Endothelial cell of umbilical vein (primary cell): Measurements from ENCODE around the gene ATP2C2. TPM values are rescaled to one million over a fixed set of nuclear protein-coding genes. Genes with fewer than 3 reads are reported as not detected.

ENCODE experiments used
- BruUV-seq: library from RNA; stranded (reverse); fragments of 400-500 nt; replicated peaks from 2 replicates; lab custom pipeline; 2021; lab: Mats Ljungman, UMichigan
- CTCF ChIA-PET: fragments of 300-600, 350-600 bp; sonication (Branson Sonifier 250); formaldehyde crosslinking; loops from one replicate; lab custom pipeline; 2021; ENCODE audit warnings: antibody characterized with exemption, inconsistent platforms; lab: Charles Lee
- POLR2A ChIA-PET: fragments of 300-600, 350-600 bp; sonication (Branson Sonifier 250); formaldehyde crosslinking; loops from one replicate; lab custom pipeline; 2021; ENCODE audit warnings: antibody characterized with exemption, inconsistent platforms; lab: Charles Lee
- DNase-seq: peaks from one replicate; pipeline ENCODE4 v3.0.0-alpha.2; 2011; ENCODE audit warnings: low read depth, low spot score
- FAIRE-seq: peaks from 2 replicates; lab custom pipeline; 2011; peaks lifted over from hg19 to GRCh38; lab: Jason Lieb, UNC
- H2AFZ ChIP-seq: 2 replicates; pipeline ENCODE4 v1.6.0; 2012; ENCODE audit warnings: low read depth, low read length, control low read depth, inconsistent platforms
- H3K27ac ChIP-seq: 2 replicates; pipeline ENCODE4 v1.5.1; 2011; ENCODE audit warnings: low read depth, mild to moderate bottlenecking, control low read depth, low read length, moderate library complexity; ENCODE audit not compliant: insufficient read depth
- H3K27me3 ChIP-seq, 2 experiments: 2 replicates each; pipeline versions ENCODE4 v1.6.0 to v1.6.1; 2011; ENCODE audit warnings: low read length in 2 of 2, mixed read lengths in 1 of 2; ENCODE audit not compliant: control insufficient read depth in 2 of 2, insufficient read depth in 2 of 2
- H3K36me3 ChIP-seq, 2 experiments: 2 replicates in 1 of 2; 3 replicates in 1 of 2; pipeline ENCODE4 v1.5.1; 2011; ENCODE audit warnings: low read length in 2 of 2, mild to moderate bottlenecking in 1 of 2, moderate library complexity in 1 of 2; ENCODE audit not compliant: control insufficient read depth in 2 of 2, insufficient read depth in 2 of 2; ENCODE audit errors: extremely low read depth in 1 of 2
- H3K4me1 ChIP-seq: 3 replicates; pipeline ENCODE4 v1.5.1; 2011; ENCODE audit warnings: mild to moderate bottlenecking, low read length; ENCODE audit not compliant: control insufficient read depth, insufficient read depth; ENCODE audit errors: extremely low read depth
- H3K4me2 ChIP-seq: 2 replicates; pipeline ENCODE4 v1.6.1; 2011; ENCODE audit warnings: low read length, control low read depth, mixed read lengths; ENCODE audit not compliant: insufficient read depth
- H3K4me3 ChIP-seq, 3 experiments: fragments of 200-600 bp in 1 of 3; sonication (generic), shearing (Covaris generic) in 1 of 3; replicated peaks in 1 of 3; 2 replicates each; pipeline ENCODE4 v1.5.1; 2011 to 2016; ENCODE audit warnings: control low read depth in 3 of 3, low read length in 3 of 3, mild to moderate bottlenecking in 2 of 3, inconsistent platforms in 1 of 3, low read depth in 1 of 3, moderate library complexity in 1 of 3; ENCODE audit not compliant: insufficient read depth in 1 of 3
- H3K79me2 ChIP-seq: 2 replicates; pipeline ENCODE4 v1.6.0; 2012; ENCODE audit warnings: low read length, inconsistent platforms; ENCODE audit not compliant: control insufficient read depth, insufficient read depth
- H3K9ac ChIP-seq: replicated peaks from 2 replicates; pipeline ENCODE3; 2011; ENCODE audit warnings: low read length, control low read depth; ENCODE audit not compliant: insufficient read depth; ENCODE audit errors: extremely low read depth
- H3K9me1 ChIP-seq: replicated peaks from 3 replicates; pipeline ENCODE4 v1.6.0; 2011; ENCODE audit warnings: mild to moderate bottlenecking, low read length; ENCODE audit not compliant: control insufficient read depth, insufficient read depth; ENCODE audit errors: extremely low read depth
- H3K9me3 ChIP-seq: replicated peaks from 2 replicates; pipeline ENCODE4 v1.5.1; 2012; ENCODE audit warnings: low read length, inconsistent platforms; ENCODE audit not compliant: control insufficient read depth, insufficient read depth
- H4K20me1 ChIP-seq: replicated peaks from 2 replicates; pipeline ENCODE3; 2011; ENCODE audit warnings: mild to moderate bottlenecking, low read length; ENCODE audit not compliant: control insufficient read depth, insufficient read depth; ENCODE audit errors: extremely low read depth
- CTCF ChIP-seq, 2 donors: IDR thresholded peaks; 1 replicate in 1 of 2; 2 replicates in 1 of 2; pipeline ENCODE4 v1.5.1; 2011; ENCODE audit warnings: low read length in 2 of 2, mild to moderate bottlenecking in 2 of 2, moderate library complexity in 2 of 2, control low read depth in 1 of 2, inconsistent platforms in 1 of 2, low read depth in 1 of 2; ENCODE audit not compliant: insufficient read depth in 1 of 2; ENCODE audit errors: extremely low read depth in 1 of 2
- EZH2 ChIP-seq: IDR thresholded peaks from 2 replicates; pipeline ENCODE4 v1.6.1; 2012; ENCODE audit warnings: borderline replicate concordance, low read depth, mild to moderate bottlenecking, moderate library complexity, low read length, inconsistent platforms; ENCODE audit not compliant: severe bottlenecking
- FOS ChIP-seq: IDR thresholded peaks from 2 replicates; pipeline ENCODE4 v1.6.1; 2011; ENCODE audit warnings: mild to moderate bottlenecking, low read length, moderate library complexity, borderline replicate concordance; ENCODE audit not compliant: insufficient read depth
- GATA2 ChIP-seq: IDR thresholded peaks from 2 replicates; pipeline ENCODE4 v1.7.0; 2011; ENCODE audit warnings: low read depth, mild to moderate bottlenecking, moderate library complexity, mixed read lengths, low read length; ENCODE audit not compliant: insufficient read length, insufficient read depth
- JUN ChIP-seq: IDR thresholded peaks from 2 replicates; pipeline ENCODE4 v1.6.1; 2011; ENCODE audit warnings: borderline replicate concordance, low read depth; ENCODE audit not compliant: insufficient read length, insufficient read depth
- MAX ChIP-seq: IDR thresholded peaks from 2 replicates; pipeline ENCODE4 v1.6.1; 2011; ENCODE audit not compliant: insufficient read depth, insufficient read length
- MYC ChIP-seq: IDR thresholded peaks from one replicate; pipeline ENCODE4 v1.6.1; 2011; ENCODE audit warnings: mild to moderate bottlenecking, low read depth, low read length
- POLR2A ChIP-seq: IDR thresholded peaks from 2 replicates; pipeline ENCODE4 v1.6.1; 2012; ENCODE audit warnings: low read depth, mild to moderate bottlenecking, control low read depth, low read length
- POLR2AphosphoS5 ChIP-seq: IDR thresholded peaks from 2 replicates; pipeline ENCODE4 v1.6.1; 2012; ENCODE audit warnings: low read depth, mild to moderate bottlenecking, control low read depth, low read length, moderate library complexity; ENCODE audit not compliant: insufficient read depth
- dilution Hi-C: fragments of 300-500 bp; cut with MboI; formaldehyde crosslinking; loops from one replicate; pipeline ENCODE4 v1.15.0; 2019; ENCODE audit warnings: low sequenced_read_pairs; ENCODE audit not compliant: extremely low pct_ligation_motif_present
- intact Hi-C: fragments of 100-400 bp; cut with micrococcal nuclease; formaldehyde crosslinking; loops from one replicate; pipeline ENCODE4 v1.10.0; 2022
- polyA plus RNA-seq, 4 experiments: library from polyadenylated mRNA; depleted of rRNA in 3 of 4; stranded (reverse) in 3 of 4; unstranded in 1 of 4; fragments of >200 nt; gene quantifications; 2 replicates each; pipeline versions ENCODE4 v1.2.1 to v1.2.3, GENCODE V29; 2011 to 2012; ENCODE audit warnings: missing spikeins in 1 of 4
- total RNA-seq: library from RNA; stranded (reverse); gene quantifications from 2 replicates; pipeline ENCODE4 v1.2.3, GENCODE V29; 2021

ATP2C2 gene
- total and polyA plus RNA-seq, 2 donors (not counting 3 experiments of a cell fraction or from before 2014, with no cell fraction given): not detected

GRCh38 chr16:84461413-84462295 is 93.3 kb downstream of the ATP2C2 start:
- Histone ChIP-seq H4K20me1 (no peaks in the 10 kb centered on the region), H2AFZ (no peak overlapping the region), H3K9ac (no peak overlapping the region), H3K4me2 (no peak overlapping the region), H3K9me3 (no peaks in the 10 kb centered on the region), H3K27me3 (no peaks in the 10 kb centered on the region), H3K27ac (no peak overlapping the region), H3K4me1 (no peaks in the 10 kb centered on the region), H3K79me2 (no peaks in the 10 kb centered on the region), H3K9me1 (no peaks in the 10 kb centered on the region), H3K4me3 (no peak overlapping the region), H3K36me3 (peaks cover 0 to 2% of the 10 kb centered on the region in 2 experiments)
- POLR2A ChIA-PET: no interaction called here
- no TSS peak for BruUV-seq
- no peak for FAIRE-seq
- CTCF ChIA-PET: no interaction called here
- DNase-seq: no peak
- no peak for TF ChIP-seq JUN
- dilution Hi-C loops: no loop called here
- intact Hi-C loops: no loop called here

GRCh38 chr16:84462296-84463210 is 94.2 kb downstream of the ATP2C2 start:
- Histone ChIP-seq H3K4me3 (no peak overlapping the region), H3K9me3 (no peaks in the 10 kb centered on the region), H3K36me3 (peaks cover 0 to 4% of the 10 kb centered on the region in 2 experiments), H3K9me1 (no peaks in the 10 kb centered on the region), H3K27ac (no peak overlapping the region), H3K4me2 (no peak overlapping the region), H3K9ac (no peak overlapping the region), H3K79me2 (no peaks in the 10 kb centered on the region), H4K20me1 (no peaks in the 10 kb centered on the region), H3K27me3 (no peaks in the 10 kb centered on the region), H2AFZ (no peak overlapping the region), H3K4me1 (no peaks in the 10 kb centered on the region)
- intact Hi-C loops (no loop called here), dilution Hi-C loops (no loop called here)
- DNase-seq (no peak), FAIRE-seq (no peak)
- ChIA-PET POLR2A (no interaction called here), CTCF (no interaction called here)
- no TSS peak for BruUV-seq
- no peak for TF ChIP-seq POLR2AphosphoS5
- no peak for TF ChIP-seq GATA2
- TF ChIP-seq JUN: no peak
- no peak for TF ChIP-seq MAX
- TF ChIP-seq MYC: no peak
- no peak for TF ChIP-seq EZH2
- TF ChIP-seq CTCF (IDR thresholded peaks at IDR 0.05; ENCODE audit: extremely low read depth in 1 of 2, insufficient read depth in 1 of 2, low read depth in 1 of 2, low read length in 2 of 2): no peak
- no peak for TF ChIP-seq FOS
- no peak for TF ChIP-seq POLR2A
